HCT116 (cell line): ENCODE results near the gene MYZAP. TPM values are rescaled to one million over a fixed set of nuclear protein-coding genes. Genes with fewer than 3 reads are reported as not detected.

Experiments
- ATAC-seq: fragments of 200-7000 bp; cut with Tn5 transposase; 2 replicates; pipeline ENCODE4 v1.9.1; 2020; ENCODE audit warnings: mild to moderate bottlenecking, moderate library complexity
- BruUV-seq: library from RNA; stranded (reverse); fragments of 400-500 nt; replicated peaks from 2 replicates; lab custom pipeline; 2021; lab: Mats Ljungman, UMichigan
- CTCF ChIA-PET: fragments of 300-600 bp; sonication (Branson Sonifier 250); formaldehyde crosslinking; loops from one replicate; lab custom pipeline; 2021; ENCODE audit warnings: antibody characterized with exemption; lab: Charles Lee
- POLR2A ChIA-PET: fragments of 300-600, 350-600 bp; sonication (Branson Sonifier 250); formaldehyde crosslinking; loops from one replicate; lab custom pipeline; 2021; ENCODE audit warnings: antibody characterized with exemption; lab: Charles Lee
- RAD21 ChIA-PET, 2 experiments: fragments of 300-600 bp; sonication (Branson Sonifier 250); formaldehyde crosslinking; loops; one replicate each; lab custom pipeline; 2023; ENCODE audit warnings: low total read pairs in 2 of 2; ENCODE audit not compliant: uncharacterized antibody in 2 of 2, unreplicated experiment in 2 of 2, low non-redundant PET in 1 of 2; lab: Charles Lee
- DNase-seq: peaks from one replicate; pipeline ENCODE4 v3.0.0-alpha.2; 2010; ENCODE audit warnings: low read depth, low spot score
- H2AFZ ChIP-seq: fragments of 200-600 bp; shearing (Covaris generic), sonication (generic); 2 replicates; pipeline ENCODE4 v1.6.1; 2017; ENCODE audit warnings: low read depth, mixed run types, mixed read lengths, antibody characterized with exemption, low read length; ENCODE audit not compliant: poor library complexity, severe bottlenecking
- H3K27ac ChIP-seq: 2 replicates; pipeline ENCODE4 v1.5.1; 2012; ENCODE audit warnings: low read depth, low read length
- H3K27me3 ChIP-seq: fragments of 200-600 bp; sonication (generic); 2 replicates; pipeline ENCODE4 v1.6.1; 2016; ENCODE audit warnings: mixed run types, low read length, mixed read lengths; ENCODE audit not compliant: insufficient read depth
- H3K36me3 ChIP-seq, 2 experiments: fragments of 200-500 bp in 1 of 2; fragments of 200-600 bp in 1 of 2; sonication (Bioruptor generic) in 1 of 2; sonication (generic) in 1 of 2; 2 replicates each; pipeline versions ENCODE4 v1.5.1 to v1.6.1; 2014 to 2016; ENCODE audit warnings: low read length in 2 of 2, inconsistent platforms in 1 of 2, mixed read lengths in 1 of 2, mixed run types in 1 of 2; ENCODE audit not compliant: insufficient read depth in 2 of 2, control insufficient read depth in 1 of 2
- H3K4me1 ChIP-seq, 2 experiments: fragments of 200-600 bp in 1 of 2; sonication (generic) in 1 of 2; 2 replicates each; pipeline versions ENCODE4 v1.5.1 to v1.6.1; 2012 to 2017; ENCODE audit warnings: low read length in 2 of 2, inconsistent platforms in 1 of 2, mild to moderate bottlenecking in 1 of 2, mixed read lengths in 1 of 2, mixed run types in 1 of 2, moderate library complexity in 1 of 2; ENCODE audit not compliant: insufficient read depth in 2 of 2, control insufficient read depth in 1 of 2
- H3K4me2 ChIP-seq: fragments of 200-600 bp; sonication (generic); 2 replicates; pipeline ENCODE4 v1.6.1; 2017; ENCODE audit warnings: mixed run types, low read length, mixed read lengths
- H3K4me3 ChIP-seq, 2 experiments: fragments of 200-600 bp in 1 of 2; sonication (generic) in 1 of 2; replicated peaks in 1 of 2; 2 replicates each; pipeline ENCODE4 v1.5.1; 2011 to 2016; ENCODE audit warnings: low read length in 2 of 2, control low read depth in 1 of 2, low read depth in 1 of 2, mild to moderate bottlenecking in 1 of 2, mixed read lengths in 1 of 2, mixed run types in 1 of 2
- H3K79me2 ChIP-seq: fragments of 200-600 bp; sonication (generic); 2 replicates; pipeline ENCODE4 v1.6.1; 2017; ENCODE audit warnings: mild to moderate bottlenecking, mixed run types, low read length, moderate library complexity, mixed read lengths; ENCODE audit not compliant: insufficient read depth
- H3K9ac ChIP-seq: fragments of 200-600 bp; sonication (generic); 2 replicates; pipeline ENCODE4 v1.6.1; 2016; ENCODE audit warnings: low read length, mixed read lengths
- H3K9me2 ChIP-seq: fragments of 200-600 bp; sonication (generic), shearing (Covaris generic); 2 replicates; pipeline ENCODE4 v1.6.1; 2017; ENCODE audit warnings: mixed run types, mild to moderate bottlenecking, moderate library complexity; ENCODE audit not compliant: insufficient read depth
- H3K9me3 ChIP-seq, 2 experiments: fragments of 200-500 bp in 1 of 2; fragments of 200-600 bp in 1 of 2; sonication (Bioruptor generic) in 1 of 2; sonication (generic) in 1 of 2; 2 replicates each; pipeline ENCODE4 v1.6.1; 2014 to 2017; ENCODE audit warnings: low read length in 2 of 2, mixed read lengths in 2 of 2, inconsistent platforms in 1 of 2, low read depth in 1 of 2, mild to moderate bottlenecking in 1 of 2, mixed run types in 1 of 2, moderate library complexity in 1 of 2; ENCODE audit not compliant: control insufficient read depth in 1 of 2, insufficient read depth in 1 of 2
- H4K20me1 ChIP-seq: fragments of 200-600 bp; sonication (generic), shearing (Covaris generic); 2 replicates; pipeline ENCODE4 v1.6.1; 2017; ENCODE audit warnings: mixed run types, mild to moderate bottlenecking, moderate library complexity; ENCODE audit not compliant: insufficient read depth
- CTCF ChIP-seq, 3 experiments: fragments of 200-600 bp in 1 of 3; sonication (generic) in 1 of 3; IDR thresholded peaks in 2 of 3; conservative IDR thresholded peaks in 1 of 3; 2 replicates each; pipeline ENCODE4 v1.5.1; 2012 to 2017; ENCODE audit warnings: low read depth in 2 of 3, low read length in 2 of 3, antibody characterized with exemption in 1 of 3, borderline replicate concordance in 1 of 3, control low read depth in 1 of 3, mild to moderate bottlenecking in 1 of 3, mixed read lengths in 1 of 3, mixed run types in 1 of 3, moderate library complexity in 1 of 3; ENCODE audit not compliant: insufficient read depth in 1 of 3
- ELF1 ChIP-seq: IDR thresholded peaks from 2 replicates; pipeline ENCODE4 v1.6.1; 2012; ENCODE audit warnings: low read depth, borderline replicate concordance
- EZH2 ChIP-seq: fragments of 200-600 bp; sonication (generic); IDR thresholded peaks from 2 replicates; pipeline ENCODE4 v1.6.1; 2017; ENCODE audit warnings: antibody characterized with exemption, mixed run types
- JUND ChIP-seq: IDR thresholded peaks from 2 replicates; pipeline ENCODE4 v1.6.1; 2012
- POLR2A ChIP-seq: IDR thresholded peaks from 2 replicates; pipeline ENCODE4 v1.7.0; 2011; ENCODE audit warnings: borderline replicate concordance; ENCODE audit not compliant: insufficient read depth, insufficient read length; ENCODE audit errors: extremely low read depth
- SRF ChIP-seq: IDR thresholded peaks from 2 replicates; pipeline ENCODE4 v1.6.1; 2012; ENCODE audit warnings: low read depth
- ZBTB33 ChIP-seq: IDR thresholded peaks from 2 replicates; pipeline ENCODE4 v1.6.1; 2011; ENCODE audit warnings: mild to moderate bottlenecking, low read length, moderate library complexity; ENCODE audit not compliant: insufficient replicate concordance; ENCODE audit errors: extremely low read depth
- ZFX ChIP-seq: fragments of 450-650 bp; IDR thresholded peaks from 2 replicates; pipeline ENCODE4 v1.6.1; 2017
- intact Hi-C: fragments of 100-400 bp; cut with micrococcal nuclease; formaldehyde crosslinking; loops from 2 replicates; pipeline ENCODE4 v1.10.0; 2022
- total RNA-seq: library from RNA; stranded (reverse); gene quantifications from one replicate; pipeline ENCODE4 v1.2.1, GENCODE V29; 2021; ENCODE audit not compliant: unreplicated experiment

MYZAP gene
- total RNA-seq, 1 experiment from 2014 or later, result 5.8 TPM

DNA sequence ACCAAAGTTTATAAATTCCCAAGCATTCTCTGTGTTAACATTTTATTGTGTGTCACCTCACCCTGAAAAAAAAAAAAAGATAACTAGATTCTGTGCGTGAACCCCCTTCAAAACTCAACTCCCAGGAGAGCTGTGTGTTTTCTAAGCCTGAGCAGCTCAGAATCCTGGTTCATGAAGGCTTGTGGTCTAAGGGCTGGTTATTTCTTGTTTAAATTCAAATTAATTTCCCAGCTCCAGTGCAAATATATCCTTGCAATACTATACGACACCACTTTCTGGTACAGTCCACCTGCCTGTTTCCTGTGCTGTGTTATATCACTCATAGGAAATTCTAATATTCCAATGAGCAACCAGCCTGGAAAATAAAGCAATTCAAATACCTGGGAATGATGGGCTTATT, 23.4 kb upstream of the MYZAP start:
- CTCF ChIA-PET, result no interaction called here
- H3K4me2 ChIP-seq, result no peak overlapping the region
- POLR2A ChIA-PET, result interaction anchor here (0.6 kb wide), 1 partner anchor 209 kb away, joined by 5 read pairs; no protein-coding TSS in a partner anchor
- no peaks in the 10 kb centered on the region for H3K36me3 ChIP-seq
- no peaks in the 10 kb centered on the region for H3K79me2 ChIP-seq
- no peak overlapping the region for H3K27ac ChIP-seq
- no peak overlapping the region for H3K9ac ChIP-seq
- DNase-seq, result no peak
- BruUV-seq, result no TSS peak
- H3K9me3 ChIP-seq, result no peaks in the 10 kb centered on the region
- intact Hi-C loops, result no loop called here
- no peak overlapping the region for H3K4me3 ChIP-seq
- no peaks in the 10 kb centered on the region for H3K27me3 ChIP-seq
- RAD21 ChIA-PET, result no interaction called here
- ATAC-seq, result no peak
- H4K20me1 ChIP-seq, result no peaks in the 10 kb centered on the region
- no peak for TF ChIP-seq SRF
- TF ChIP-seq POLR2A, result no peak
- peaks cover 0 to 22% of the 10 kb centered on the region in 2 experiments; a peak in 2 of 4 replicates for H3K4me1 ChIP-seq
- no peaks in the 10 kb centered on the region for H3K9me2 ChIP-seq
- H2AFZ ChIP-seq, result no peak overlapping the region

- CTCF ChIA-PET, result no interaction called here
- Histone ChIP-seq H3K9me3 (no peaks in the 10 kb centered on the region), H4K20me1 (no peaks in the 10 kb centered on the region), H3K27me3 (no peaks in the 10 kb centered on the region), H3K4me3 (no peak overlapping the region), H3K4me1 (peaks cover 0 to 22% of the 10 kb centered on the region in 2 experiments; a peak in 2 of 4 replicates), H3K79me2 (no peaks in the 10 kb centered on the region), H3K4me2 (peak overlapping the region; percentile 39), H2AFZ (peak overlapping the region; percentile 76), H3K36me3 (no peaks in the 10 kb centered on the region), H3K9ac (no peak overlapping the region), H3K27ac (no peak overlapping the region)
- ATAC-seq (no peak), DNase-seq (no peak)
- intact Hi-C loops, result no loop called here
- RAD21 ChIA-PET, result no interaction called here
- POLR2A ChIA-PET, result no interaction called here
- no peak for TF ChIP-seq CTCF (IDR thresholded peaks at IDR 0.05 in 2 of 3, conservative IDR thresholded peaks at IDR 0.05 in 1 of 3; ENCODE audit: borderline replicate concordance in 1 of 3, insufficient read depth in 1 of 3, low read depth in 2 of 3, low read length in 2 of 3)
- no peak for TF ChIP-seq EZH2
- TF ChIP-seq JUND, result no peak
- TF ChIP-seq ZFX, result no peak
- TF ChIP-seq SRF, result no peak
- TF ChIP-seq ELF1, result no peak
- TF ChIP-seq ZBTB33, result no peak
- TF ChIP-seq, all 23 proteins: peak for 0
- H3K9me2 ChIP-seq, result no peaks in the 10 kb centered on the region
- BruUV-seq, result no TSS peak
Measured at GRCh38 chr15:57570340-57570739, 21.4 kb upstream of the MYZAP start.
